Measurements from ENCODE around the gene TCEANC2. TPM values are rescaled to one million over a fixed set of nuclear protein-coding genes. Genes with fewer than 3 reads are reported as not detected.

The TCEANC2 gene
- total and polyA plus RNA-seq, 4 donors = 6.0 to 9.3 (median 7.4) TPM

Small RNAs within 50 kb of the gene (small RNA-seq; reads per million reads assigned to genes)
- gene AL353898.1 (ENCODE audit: low replicate concordance) (not detected), gene AL353898.2 (ENCODE audit: low replicate concordance) (not detected)

Other genes starting within 250 kb of the TCEANC2 start
- 10 to 100 TPM; 16.6 to 28.7 TPM for gene NDC1, start 215.3 kb upstream of the TCEANC2 start, total RNA-seq
- gene NDC1, start 215.3 kb upstream of the TCEANC2 start, polyA plus RNA-seq (ENCODE audit: insufficient read length in 2 of 2) = 10 to 100 TPM; 15.3 to 17.6 TPM
- gene YIPF1, start 163.8 kb upstream of the TCEANC2 start, total RNA-seq = 10 to 100 TPM; 34.8 to 37.6 TPM
- gene YIPF1, start 163.8 kb upstream of the TCEANC2 start, polyA plus RNA-seq (ENCODE audit: insufficient read length in 2 of 2) = 10 to 100 TPM; 37.4 to 38.1 TPM
- gene DIO1, start 159.4 kb upstream of the TCEANC2 start, total RNA-seq = under 1 TPM in 1 of 2 donors, not detected in 1; 0.11 TPM
- under 1 TPM in 1 of 2 donors, not detected in 1; 0.57 TPM for gene DIO1, start 159.4 kb upstream of the TCEANC2 start, polyA plus RNA-seq (ENCODE audit: insufficient read length in 2 of 2)
- 10 to 100 TPM; 38.7 to 57.7 TPM for gene IFT25, start 107.9 kb upstream of the TCEANC2 start, total RNA-seq
- gene IFT25, start 107.9 kb upstream of the TCEANC2 start, polyA plus RNA-seq (ENCODE audit: insufficient read length in 2 of 2) = 10 to 100 TPM; 48.3 to 54.8 TPM
- 10 to 100 TPM; 19.5 to 38.2 TPM for gene LRRC42, start 107.3 kb upstream of the TCEANC2 start, total RNA-seq
- gene LRRC42, start 107.3 kb upstream of the TCEANC2 start, polyA plus RNA-seq (ENCODE audit: insufficient read length in 2 of 2) = 10 to 100 TPM; 26.6 to 26.9 TPM
- not detected for gene LDLRAD1, start 35.4 kb upstream of the TCEANC2 start, total RNA-seq
- not detected for gene LDLRAD1, start 35.4 kb upstream of the TCEANC2 start, polyA plus RNA-seq (ENCODE audit: insufficient read length in 2 of 2)
- gene TMEM59, start 404 bp upstream of the TCEANC2 start, total RNA-seq = 100 to 1,000 TPM; 290 to 455 TPM
- gene TMEM59, start 404 bp upstream of the TCEANC2 start, polyA plus RNA-seq (ENCODE audit: insufficient read length in 2 of 2) = 100 to 1,000 TPM; 242 to 254 TPM
- under 1 TPM in 1 of 2 donors, not detected in 1; 0.06 TPM for gene CDCP2, start 99.4 kb downstream of the TCEANC2 start, total RNA-seq
- gene CDCP2, start 99.4 kb downstream of the TCEANC2 start, polyA plus RNA-seq (ENCODE audit: insufficient read length in 2 of 2) = under 1 TPM in 1 of 2 donors, not detected in 1; 0.08 TPM
- gene CYB5RL, start 146.4 kb downstream of the TCEANC2 start, total RNA-seq = 1 to 10 TPM; 4.6 to 8.6 TPM
- 1 to 10 TPM; 5.0 to 6.0 TPM for gene CYB5RL, start 146.4 kb downstream of the TCEANC2 start, polyA plus RNA-seq (ENCODE audit: insufficient read length in 2 of 2)
- gene MRPL37, start 146.6 kb downstream of the TCEANC2 start, total RNA-seq = 10 to 100 TPM; 24.6 to 53.4 TPM
- 10 to 100 TPM; 62.2 to 65.1 TPM for gene MRPL37, start 146.6 kb downstream of the TCEANC2 start, polyA plus RNA-seq (ENCODE audit: insufficient read length in 2 of 2)